GM23248 (cell line): Measurements from ENCODE around the gene MAP2K1.

Experiments used
- EZH2 ChIP-seq: fragments of 200-600 bp; sonication (generic); IDR thresholded peaks from 2 replicates; pipeline ENCODE4 v1.6.1; 2018; ENCODE audit warnings: antibody characterized with exemption, mild to moderate bottlenecking; ENCODE audit not compliant: insufficient read depth, poor library complexity, severe bottlenecking
- EZH2phosphoT487 ChIP-seq: fragments of 200-600 bp; sonication (generic); IDR thresholded peaks from 2 replicates; pipeline ENCODE4 v1.6.1; 2018; ENCODE audit warnings: antibody characterized with exemption, moderate library complexity, mild to moderate bottlenecking, low read depth; ENCODE audit not compliant: insufficient read depth

DNA sequence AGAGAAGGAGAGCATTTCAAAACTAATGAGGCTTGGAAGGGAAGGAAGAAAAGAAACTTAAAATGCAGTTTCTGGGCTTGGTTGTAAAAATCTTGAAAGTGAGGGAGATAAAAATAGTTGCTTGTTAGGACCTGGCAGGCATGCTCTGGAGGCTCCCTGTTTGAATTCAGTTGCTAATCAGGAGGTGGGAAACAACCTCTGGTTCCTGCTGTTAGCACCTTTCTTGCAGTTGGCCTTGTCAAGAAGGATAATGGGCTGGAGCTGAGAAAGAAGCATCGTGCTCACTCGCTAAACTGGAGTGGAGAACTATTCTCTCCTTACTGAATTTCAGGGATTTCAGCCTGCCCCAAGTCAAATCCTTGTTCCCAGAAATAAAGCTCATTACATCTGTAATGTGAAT, 87.4 kb downstream of the MAP2K1 start:
- no peak for TF ChIP-seq EZH2
- no peak for TF ChIP-seq EZH2phosphoT487
